ENCODE results near the gene LAPTM5. TPM values are rescaled to one million over a fixed set of nuclear protein-coding genes. Genes with fewer than 3 reads are reported as not detected.

Gene LAPTM5
- total RNA-seq, 2 donors from 2014 or later, result 14.9 to 39.1 TPM

DNA sequence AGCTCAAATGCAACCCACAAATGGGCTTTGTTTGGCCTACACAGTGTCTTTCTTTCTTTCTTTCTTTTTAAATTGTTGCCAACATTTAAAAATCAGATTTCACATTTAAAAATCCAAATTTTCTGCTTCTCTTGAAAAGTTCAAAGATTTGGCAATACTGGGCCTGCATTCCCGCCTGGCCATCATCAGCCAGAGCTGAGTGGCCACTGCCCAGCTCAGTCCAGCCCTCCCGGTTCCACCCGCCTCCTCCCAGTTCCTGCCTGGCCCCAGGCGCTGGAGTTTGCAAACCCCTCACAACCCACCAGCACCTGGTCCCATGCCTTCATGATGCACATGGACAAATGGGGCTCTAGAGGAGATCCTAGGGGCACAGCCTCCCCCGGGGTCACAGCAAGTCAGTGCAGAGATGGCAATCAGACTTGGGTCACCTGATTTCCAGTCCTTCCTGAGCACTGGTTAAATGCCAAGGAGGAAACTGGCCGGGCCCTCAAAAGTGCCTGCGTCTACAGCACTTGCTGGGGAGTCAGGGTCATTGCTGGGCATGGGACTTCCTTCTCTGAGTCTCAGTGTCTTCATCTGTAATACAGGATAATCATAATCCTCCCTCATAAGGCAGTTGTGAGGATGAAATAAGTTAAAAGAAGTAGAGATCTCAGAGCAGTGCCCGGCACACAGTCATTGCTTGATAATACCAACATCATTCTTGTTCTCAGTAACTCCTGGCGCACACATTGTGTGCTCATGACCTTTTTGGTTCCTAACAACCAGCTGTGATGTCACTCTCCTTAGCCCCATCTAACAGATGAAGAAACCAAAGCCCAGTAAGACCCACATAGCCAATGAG lies 41.0 kb upstream of the LAPTM5 start:
- TF ChIP-seq POLR2A (IDR thresholded peaks at IDR 0.05) (no peak), POLR2AphosphoS5 (IDR thresholded peaks at IDR 0.05) (peak; percentile 37)
- TF ChIP-seq, protein P1, sequence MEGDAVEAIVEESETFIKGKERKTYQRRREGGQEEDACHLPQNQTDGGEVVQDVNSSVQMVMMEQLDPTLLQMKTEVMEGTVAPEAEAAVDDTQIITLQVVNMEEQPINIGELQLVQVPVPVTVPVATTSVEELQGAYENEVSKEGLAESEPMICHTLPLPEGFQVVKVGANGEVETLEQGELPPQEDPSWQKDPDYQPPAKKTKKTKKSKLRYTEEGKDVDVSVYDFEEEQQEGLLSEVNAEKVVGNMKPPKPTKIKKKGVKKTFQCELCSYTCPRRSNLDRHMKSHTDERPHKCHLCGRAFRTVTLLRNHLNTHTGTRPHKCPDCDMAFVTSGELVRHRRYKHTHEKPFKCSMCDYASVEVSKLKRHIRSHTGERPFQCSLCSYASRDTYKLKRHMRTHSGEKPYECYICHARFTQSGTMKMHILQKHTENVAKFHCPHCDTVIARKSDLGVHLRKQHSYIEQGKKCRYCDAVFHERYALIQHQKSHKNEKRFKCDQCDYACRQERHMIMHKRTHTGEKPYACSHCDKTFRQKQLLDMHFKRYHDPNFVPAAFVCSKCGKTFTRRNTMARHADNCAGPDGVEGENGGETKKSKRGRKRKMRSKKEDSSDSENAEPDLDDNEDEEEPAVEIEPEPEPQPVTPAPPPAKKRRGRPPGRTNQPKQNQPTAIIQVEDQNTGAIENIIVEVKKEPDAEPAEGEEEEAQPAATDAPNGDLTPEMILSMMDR (IDR thresholded peaks at IDR 0.05), result no peak
- Histone ChIP-seq H3K4me3 (no peak overlapping the region), H3K27ac (no peak overlapping the region), H3K4me1 (replicated peaks) (no peaks in the 10 kb centered on the region), H3K9me3 (no peaks in the 10 kb centered on the region), H3K36me3 (no peaks in the 10 kb centered on the region), H3K27me3 (replicated peaks; ENCODE audit: insufficient read depth) (no peaks in the 10 kb centered on the region)
- DNase-seq (ENCODE audit: low spot score), result peak; percentile 19
- intact Hi-C loops (cut with DNase I), result loop anchor here (10.0 kb wide), 1 partner anchor 266 kb away; the partner anchor contains the start of gene PUM1
- WGBS, result 68% methylated on average over 9 of the region's 9 CpGs

DNA sequence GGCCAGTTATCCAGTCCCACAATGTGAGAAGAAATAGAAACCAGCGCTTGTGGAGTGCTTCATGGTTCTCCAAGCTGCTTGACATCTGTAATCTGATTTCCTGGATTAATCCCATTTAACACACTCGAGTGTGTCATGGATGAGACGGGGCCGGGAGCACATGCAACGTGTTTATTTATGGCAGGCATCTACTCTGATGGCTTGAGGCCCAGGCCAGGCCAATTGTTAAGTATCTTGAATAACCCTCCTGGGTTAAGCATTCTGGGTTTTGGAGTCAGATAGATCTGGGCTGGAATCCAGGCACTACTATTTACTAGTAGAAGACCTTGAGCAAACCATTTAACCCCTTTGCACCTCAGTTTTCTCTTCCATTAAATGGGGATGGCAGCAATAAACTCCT lies 37.5 kb upstream of the LAPTM5 start:
- 38% methylated on average over 5 of the region's 5 CpGs for WGBS
- H3K9me3 ChIP-seq, result no peaks in the 10 kb centered on the region
- no peaks in the 10 kb centered on the region for H3K27me3 ChIP-seq (replicated peaks; ENCODE audit: insufficient read depth)
- DNase-seq (ENCODE audit: low spot score), result no peak
- TF ChIP-seq POLR2A (IDR thresholded peaks at IDR 0.05) (no peak), POLR2AphosphoS5 (IDR thresholded peaks at IDR 0.05) (no peak)
- TF ChIP-seq, protein P1 (IDR thresholded peaks at IDR 0.05), result no peak
- no peak overlapping the region for H3K4me3 ChIP-seq
- no peaks in the 10 kb centered on the region for H3K36me3 ChIP-seq
- H3K27ac ChIP-seq, result no peak overlapping the region
- intact Hi-C loops (cut with DNase I), result loop anchor here (10.0 kb wide), 1 partner anchor 270 kb away; the partner anchor contains the start of gene PUM1
- H3K4me1 ChIP-seq (replicated peaks), result no peaks in the 10 kb centered on the region

DNA sequence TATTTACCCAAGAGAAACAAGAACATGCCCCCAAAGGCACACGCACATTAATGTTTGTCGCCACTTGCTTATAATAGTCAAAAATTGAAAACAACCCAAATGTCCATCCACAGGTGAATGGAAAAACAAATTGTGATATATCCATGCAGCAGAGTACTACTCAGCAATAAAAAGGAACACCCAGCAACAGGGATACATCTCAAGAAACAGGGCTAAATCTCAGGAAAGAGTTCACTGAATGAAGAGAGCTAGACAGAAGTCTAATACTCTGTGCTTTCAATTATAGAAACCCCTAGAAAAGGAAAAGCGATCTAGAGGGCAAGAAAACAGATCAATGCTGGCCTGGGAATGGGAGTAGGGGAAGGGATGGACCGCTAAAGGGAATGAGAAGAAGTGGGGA lies 36.7 kb upstream of the LAPTM5 start:
- DNase-seq (ENCODE audit: low spot score), result no peak
- TF ChIP-seq, protein P1 (IDR thresholded peaks at IDR 0.05), result no peak
- TF ChIP-seq POLR2A (IDR thresholded peaks at IDR 0.05) (no peak), POLR2AphosphoS5 (IDR thresholded peaks at IDR 0.05) (no peak)
- intact Hi-C loops (cut with DNase I), result loop anchor here (10.0 kb wide), 1 partner anchor 271 kb away; the partner anchor contains the start of gene PUM1
- Histone ChIP-seq H3K9me3 (no peaks in the 10 kb centered on the region), H3K4me3 (no peak overlapping the region), H3K4me1 (replicated peaks) (no peaks in the 10 kb centered on the region), H3K27me3 (replicated peaks; ENCODE audit: insufficient read depth) (no peaks in the 10 kb centered on the region), H3K36me3 (no peaks in the 10 kb centered on the region), H3K27ac (no peak overlapping the region)
- WGBS, result 94% methylated on average over 4 of the region's 4 CpGs

DNA sequence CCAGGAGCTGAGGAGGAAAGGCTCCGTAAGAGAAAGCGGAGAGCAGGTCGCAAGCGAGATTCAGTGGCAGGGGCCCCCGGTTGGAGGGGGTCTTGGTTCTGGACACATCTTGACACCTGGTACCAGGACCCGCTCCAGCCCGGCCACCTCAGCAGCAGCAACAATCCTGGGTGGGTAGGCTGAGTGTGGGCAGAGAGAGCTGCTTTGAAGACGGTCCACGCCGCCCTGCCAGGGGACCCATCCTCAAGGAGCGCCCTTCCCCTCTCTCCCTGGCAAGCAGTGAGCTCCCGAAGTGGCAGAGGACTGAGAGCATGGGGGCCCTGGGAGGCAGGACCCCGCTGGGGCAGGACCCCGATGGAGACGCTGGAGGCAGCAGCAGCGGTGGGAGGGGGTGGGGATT lies 35.6 kb upstream of the LAPTM5 start:
- no peaks in the 10 kb centered on the region for H3K36me3 ChIP-seq
- no peaks in the 10 kb centered on the region for H3K9me3 ChIP-seq
- no peak overlapping the region for H3K4me3 ChIP-seq
- no peaks in the 10 kb centered on the region for H3K27me3 ChIP-seq (replicated peaks; ENCODE audit: insufficient read depth)
- TF ChIP-seq, protein P1 (IDR thresholded peaks at IDR 0.05), result no peak
- TF ChIP-seq POLR2AphosphoS5 (IDR thresholded peaks at IDR 0.05), result no peak
- TF ChIP-seq POLR2A (IDR thresholded peaks at IDR 0.05), result no peak
- DNase-seq (ENCODE audit: low spot score), result no peak
- H3K4me1 ChIP-seq (replicated peaks), result no peaks in the 10 kb centered on the region
- no peak overlapping the region for H3K27ac ChIP-seq
- intact Hi-C loops (cut with DNase I), result loop anchor here (10.0 kb wide), 1 partner anchor 272 kb away; the partner anchor contains the start of gene PUM1
- WGBS, result 86% methylated on average over 11 of the region's 16 CpGs

Data from prostate gland (tissue), 2 donors.